AG10803 (cell line): Measurements from ENCODE around the gene EIF2B1.
A peak's percentile ranks its signal among the peaks of the same experiment; 100 is the strongest.

Experiments
- DNase-seq: peaks from one replicate; pipeline ENCODE4 v3.0.0; 2010; ENCODE audit warnings: low read depth
- H3K4me3 ChIP-seq: 2 replicates; pipeline ENCODE4 v1.5.1; 2011; ENCODE audit warnings: mild to moderate bottlenecking, low read length, control low read depth
- TF ChIP-seq, protein P1 (sequence below): conservative IDR thresholded peaks from 2 replicates; pipeline ENCODE4 v1.5.1; 2011; ENCODE audit warnings: mild to moderate bottlenecking, low read length, control low read depth, inconsistent platforms

The EIF2B1 gene

DNA sequence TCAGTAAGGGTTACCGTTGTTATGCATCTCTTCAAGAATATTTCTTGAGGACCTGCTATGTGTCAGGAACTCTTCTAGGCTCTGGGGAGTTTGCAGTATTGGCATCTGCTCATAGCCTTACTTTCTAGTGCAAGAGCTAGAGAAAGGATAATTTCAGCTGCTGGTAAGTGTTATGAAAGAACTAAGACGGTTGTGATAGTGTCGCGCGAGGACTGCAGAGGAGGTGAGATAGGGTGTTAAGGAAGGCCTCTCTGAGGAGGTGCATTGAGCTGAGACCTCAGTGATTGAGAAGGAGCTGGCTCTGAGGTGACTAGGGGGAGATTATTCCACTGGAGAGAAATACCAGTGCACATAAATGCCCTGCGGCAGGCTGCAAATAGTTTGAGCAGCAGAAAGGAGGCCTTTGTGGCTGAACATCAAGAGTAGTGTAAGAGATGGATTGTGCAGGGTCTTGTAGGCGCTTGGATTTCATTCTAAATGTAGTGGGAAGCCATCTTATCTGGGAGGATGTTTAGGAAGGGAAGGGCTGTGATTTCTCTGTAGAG lies 30.8 kb downstream of the EIF2B1 start:
- TF ChIP-seq, protein P1, sequence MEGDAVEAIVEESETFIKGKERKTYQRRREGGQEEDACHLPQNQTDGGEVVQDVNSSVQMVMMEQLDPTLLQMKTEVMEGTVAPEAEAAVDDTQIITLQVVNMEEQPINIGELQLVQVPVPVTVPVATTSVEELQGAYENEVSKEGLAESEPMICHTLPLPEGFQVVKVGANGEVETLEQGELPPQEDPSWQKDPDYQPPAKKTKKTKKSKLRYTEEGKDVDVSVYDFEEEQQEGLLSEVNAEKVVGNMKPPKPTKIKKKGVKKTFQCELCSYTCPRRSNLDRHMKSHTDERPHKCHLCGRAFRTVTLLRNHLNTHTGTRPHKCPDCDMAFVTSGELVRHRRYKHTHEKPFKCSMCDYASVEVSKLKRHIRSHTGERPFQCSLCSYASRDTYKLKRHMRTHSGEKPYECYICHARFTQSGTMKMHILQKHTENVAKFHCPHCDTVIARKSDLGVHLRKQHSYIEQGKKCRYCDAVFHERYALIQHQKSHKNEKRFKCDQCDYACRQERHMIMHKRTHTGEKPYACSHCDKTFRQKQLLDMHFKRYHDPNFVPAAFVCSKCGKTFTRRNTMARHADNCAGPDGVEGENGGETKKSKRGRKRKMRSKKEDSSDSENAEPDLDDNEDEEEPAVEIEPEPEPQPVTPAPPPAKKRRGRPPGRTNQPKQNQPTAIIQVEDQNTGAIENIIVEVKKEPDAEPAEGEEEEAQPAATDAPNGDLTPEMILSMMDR = no peak
- peak; percentile 18 for DNase-seq
- peak overlapping the region; percentile 99 for H3K4me3 ChIP-seq

DNA sequence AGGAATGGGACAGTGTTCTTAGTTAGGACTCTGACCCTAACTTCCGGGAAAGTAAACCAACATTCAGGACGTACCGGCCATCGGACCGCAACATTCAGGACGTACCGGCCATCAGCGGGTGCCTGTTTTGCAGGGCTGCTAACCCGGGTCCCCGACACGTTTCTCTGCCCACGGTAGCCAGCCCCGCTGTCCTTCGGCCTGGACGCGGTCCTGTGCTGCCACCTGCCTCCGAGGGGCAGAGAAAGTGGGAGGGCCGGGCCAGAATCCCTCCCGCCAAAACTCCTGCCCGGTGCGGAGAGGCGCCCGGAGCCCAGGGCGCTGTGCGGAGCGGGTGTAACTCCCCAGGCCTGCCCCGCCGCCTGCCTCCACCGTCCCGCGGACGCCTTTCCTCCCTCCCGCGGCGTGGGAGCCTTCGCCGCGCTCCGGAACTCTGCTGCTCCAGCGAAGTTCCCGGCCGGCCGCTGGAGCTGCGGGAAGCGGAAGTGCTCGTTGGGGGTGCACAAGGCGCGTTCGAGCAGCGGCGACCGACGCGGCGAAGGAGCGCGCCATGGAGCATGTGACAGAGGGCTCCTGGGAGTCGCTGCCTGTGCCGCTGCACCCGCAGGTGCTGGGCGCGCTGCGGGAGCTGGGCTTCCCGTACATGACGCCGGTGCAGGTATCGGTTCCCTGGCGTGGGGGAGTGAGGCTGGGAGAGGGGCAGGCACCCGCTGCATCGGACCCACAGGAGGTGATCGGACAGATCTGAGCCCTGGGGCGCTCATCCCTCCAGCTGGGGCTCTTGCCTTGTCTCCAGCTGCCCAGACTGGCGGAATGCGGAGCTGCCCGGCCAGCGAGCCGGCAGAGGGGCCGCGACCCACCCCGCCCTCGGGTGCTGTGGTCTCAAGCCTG lies 31.6 kb downstream of the EIF2B1 start, which contains the start of gene DDX55:
Gene DDX55, plus strand, starts transcription at position 498 of the 888 bp plus-strand sequence. Its CDS starts 50 bp downstream, at position 548.
- peak; percentile 81 for DNase-seq
- H3K4me3 ChIP-seq = peak within 1 kb of the TSS; percentile 99
- TF ChIP-seq, protein P1 = peak; percentile 30

DNA sequence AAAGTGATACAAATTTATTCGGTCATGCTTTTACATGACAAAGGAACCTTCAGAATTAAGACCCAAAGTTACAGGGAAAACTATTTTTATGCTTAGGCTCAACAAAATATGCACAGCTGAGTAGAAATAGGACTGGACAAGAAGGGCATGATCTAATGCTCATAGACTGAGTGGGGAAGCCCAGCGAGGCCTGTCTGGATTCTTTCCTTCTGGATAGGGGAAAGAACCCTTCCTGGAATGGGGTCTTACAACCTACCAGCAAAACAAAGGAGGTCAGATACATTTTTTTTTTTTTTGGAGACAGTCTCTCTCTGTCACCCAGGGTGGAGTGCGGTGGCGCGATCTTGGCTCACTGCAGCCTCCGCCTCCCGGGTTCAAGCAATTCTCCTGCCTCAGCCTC lies 33.8 kb downstream of the EIF2B1 start:
- TF ChIP-seq, protein P1 = no peak
- no peak overlapping the region for H3K4me3 ChIP-seq
- DNase-seq = no peak

DNA sequence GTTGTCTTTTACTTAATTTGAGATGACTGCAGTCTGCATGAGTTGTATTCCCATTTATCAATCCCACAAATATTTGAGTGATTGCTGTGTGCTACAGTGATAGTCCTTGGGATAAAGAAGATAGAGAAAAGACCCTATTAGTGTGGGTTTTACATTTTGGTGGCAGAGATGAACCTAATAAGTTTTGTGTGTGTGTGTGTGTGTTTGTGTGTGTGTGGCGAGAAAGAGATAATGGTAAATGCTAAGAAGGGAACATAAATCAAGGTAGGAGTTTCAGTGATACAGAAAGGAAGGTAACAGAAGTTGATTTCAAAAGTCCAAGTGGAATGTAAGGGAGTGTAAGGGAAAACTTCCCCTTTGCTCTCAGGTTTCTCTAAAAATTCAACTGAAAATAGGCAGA lies 34.2 kb downstream of the EIF2B1 start:
- H3K4me3 ChIP-seq = no peak overlapping the region
- TF ChIP-seq, protein P1 = no peak
- no peak for DNase-seq

DNA sequence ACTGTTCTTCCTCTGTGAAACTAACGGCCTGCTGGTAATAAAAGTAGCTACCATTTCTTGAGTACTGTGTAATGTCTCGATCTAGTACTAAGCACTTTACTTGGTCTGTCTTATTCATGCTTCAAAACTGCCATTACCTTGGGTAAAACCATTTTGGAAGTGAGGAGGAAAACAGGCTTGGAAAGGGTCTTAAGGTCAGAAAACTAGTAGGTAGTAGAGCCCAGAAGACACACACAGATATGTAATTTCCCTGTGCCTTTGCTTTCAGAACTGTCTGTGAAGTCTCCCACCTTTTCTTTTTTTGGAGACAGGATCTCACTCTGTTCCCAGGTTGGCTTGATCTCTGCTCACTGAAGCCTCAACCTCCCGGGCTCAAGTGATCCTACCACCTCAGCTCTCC lies 35.0 kb downstream of the EIF2B1 start:
- no peak for DNase-seq
- TF ChIP-seq, protein P1 = no peak

DNA sequence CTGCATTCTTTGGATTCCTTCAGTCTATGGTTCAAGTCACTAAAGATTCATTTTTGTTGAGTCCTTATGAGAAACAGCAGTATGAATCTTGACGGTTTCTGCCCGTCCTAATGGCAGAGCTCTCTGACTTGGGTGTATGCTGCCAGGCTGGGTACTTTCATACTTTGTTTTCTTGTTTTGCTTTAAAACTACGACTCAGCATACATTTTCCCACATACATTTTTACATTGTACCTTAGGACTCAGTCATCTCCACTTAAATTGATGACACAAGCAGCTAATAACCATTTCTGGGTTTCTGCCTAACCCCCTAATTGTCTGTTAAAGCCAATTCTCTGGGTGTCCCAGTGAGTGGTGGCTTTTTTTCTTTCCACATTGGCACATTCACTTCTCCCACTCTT lies 36.4 kb downstream of the EIF2B1 start:
- DNase-seq = no peak
- TF ChIP-seq, protein P1 = no peak
- H3K4me3 ChIP-seq = no peak overlapping the region

More for the DNA sequence above, 35.0 kb downstream of the EIF2B1 start:
- no peak overlapping the region for H3K4me3 ChIP-seq

DNA sequence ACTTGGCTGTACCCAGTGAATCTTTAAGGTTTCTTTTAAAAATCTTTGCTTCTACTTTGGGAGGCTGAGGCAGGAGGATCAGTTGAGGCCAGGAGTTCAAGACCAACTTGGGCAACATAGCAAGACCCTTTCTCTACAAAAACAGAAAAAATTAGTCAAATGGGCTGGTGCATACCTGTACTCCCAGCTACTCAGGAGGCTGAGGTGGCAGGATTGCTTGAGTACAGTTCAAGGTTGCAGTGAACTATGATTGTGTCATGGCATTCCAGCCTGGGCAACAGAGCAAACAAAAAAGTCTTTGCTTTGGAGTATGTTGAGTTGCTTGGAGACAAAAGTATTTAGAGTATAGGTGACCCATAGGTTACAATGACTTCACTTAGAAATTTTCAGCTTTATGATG lies 37.8 kb downstream of the EIF2B1 start:
- no peak overlapping the region for H3K4me3 ChIP-seq
- TF ChIP-seq, protein P1 = no peak
- no peak for DNase-seq
